Activated naive CD4-positive, alpha-beta T cell treated with anti-CD3 and anti-CD28 coated beads for 36 hours (primary cell): Measurements from ENCODE around the gene MOCS1. TPM values are rescaled to one million over a fixed set of nuclear protein-coding genes. Genes with fewer than 3 reads are reported as not detected.

Source experiments
- CTCF ChIA-PET: fragments of 350-600 bp; sonication (Branson Sonifier 250); formaldehyde crosslinking; loops from one replicate; lab custom pipeline; 2021; ENCODE audit warnings: antibody characterized with exemption; lab: Charles Lee
- DNase-seq: peaks from one replicate; pipeline ENCODE4 v3.0.0-alpha.2; 2020
- H3K27ac Mint-ChIP-seq: one replicate; pipeline ENCODE4 v1.8.0; 2021; ENCODE audit warnings: mild to moderate bottlenecking, mixed read lengths
- H3K27me3 Mint-ChIP-seq: one replicate; pipeline ENCODE4 v1.8.0; 2021; ENCODE audit warnings: low read depth, mixed read lengths
- H3K36me3 Mint-ChIP-seq: one replicate; pipeline ENCODE4 v1.8.0; 2021; ENCODE audit warnings: low read depth, mixed read lengths
- H3K4me1 Mint-ChIP-seq: one replicate; pipeline ENCODE4 v1.8.0; 2021; ENCODE audit warnings: low read depth, mixed read lengths
- H3K4me3 Mint-ChIP-seq: one replicate; pipeline ENCODE4 v1.8.0; 2021; ENCODE audit warnings: mild to moderate bottlenecking, moderate library complexity, mixed read lengths
- H3K9me3 Mint-ChIP-seq: one replicate; pipeline ENCODE4 v1.8.0; 2021; ENCODE audit warnings: mixed read lengths
- intact Hi-C: fragments of 100-400 bp; cut with micrococcal nuclease; formaldehyde crosslinking; loops from one replicate; pipeline ENCODE4 v1.15.1; 2023
- total RNA-seq, 2 experiments: library from RNA; stranded (reverse); gene quantifications; one replicate each; pipeline ENCODE4 v1.2.3, GENCODE V29; 2021

The MOCS1 gene
- total RNA-seq, 2 experiments from 2014 or later = 1.2 TPM

DNA sequence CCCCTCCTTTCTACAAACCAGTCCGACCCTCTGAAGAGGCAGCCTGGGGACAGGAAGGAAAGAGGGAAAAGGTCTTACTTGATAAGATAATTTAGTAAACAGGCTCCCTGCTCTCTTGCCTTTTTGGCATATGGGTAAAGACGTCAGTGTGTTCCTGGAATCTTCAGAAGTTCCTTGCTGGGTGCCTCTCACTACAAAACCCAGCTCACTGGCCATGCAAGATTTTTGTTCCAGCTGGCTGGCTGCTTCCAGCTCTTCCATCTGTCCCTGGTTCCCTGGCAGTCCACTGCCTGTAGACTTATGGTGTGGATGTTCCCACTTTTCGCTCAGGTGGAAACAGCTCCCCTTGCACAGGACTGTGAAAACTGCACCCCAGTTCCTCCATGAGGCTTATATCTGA lies 57.4 kb downstream of the MOCS1 start:
- CTCF ChIA-PET = no interaction called here
- Mint-ChIP-seq H3K27ac (no peak overlapping the region), H3K4me1 (no peaks in the 10 kb centered on the region), H3K27me3 (no peaks in the 10 kb centered on the region), H3K9me3 (no peaks in the 10 kb centered on the region), H3K36me3 (no peaks in the 10 kb centered on the region), H3K4me3 (no peak overlapping the region)
- no peak for DNase-seq
- intact Hi-C loops = no loop called here

DNA sequence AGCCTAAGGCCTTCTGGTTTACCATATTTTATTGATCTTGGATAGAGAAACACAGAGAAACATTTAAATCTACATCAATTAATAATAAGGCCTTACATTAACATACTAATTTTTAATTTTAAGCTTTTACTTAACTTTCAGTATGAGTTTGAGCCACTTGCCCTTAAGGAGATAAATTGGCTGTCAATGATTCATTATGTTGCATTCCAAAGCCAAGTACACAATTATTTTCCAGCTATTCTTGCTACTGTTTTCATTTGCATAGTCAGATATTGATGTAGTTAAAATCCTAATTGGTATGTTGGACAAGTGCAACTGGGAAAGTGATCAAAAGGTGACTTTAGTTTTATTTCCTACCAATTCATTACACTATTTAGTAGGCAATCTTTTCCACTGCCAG lies 58.2 kb downstream of the MOCS1 start:
- H3K27ac Mint-ChIP-seq = no peak overlapping the region
- CTCF ChIA-PET = interaction anchor here (1.0 kb wide), 1 partner anchor 10 kb away, joined by 5 read pairs; no protein-coding TSS in a partner anchor
- intact Hi-C loops = no loop called here

GRCh38 chr6:39873439-39873838 lies 60.8 kb downstream of the MOCS1 start:
- no peak overlapping the region for H3K4me3 Mint-ChIP-seq
- no peak for DNase-seq
- CTCF ChIA-PET = interaction anchor here (0.7 to 1.4 kb wide), 2 partner anchors 8 to 82 kb away, joined by 4 to 6 read pairs; no protein-coding TSS in a partner anchor
- H3K36me3 Mint-ChIP-seq = no peaks in the 10 kb centered on the region
- H3K27me3 Mint-ChIP-seq = no peaks in the 10 kb centered on the region
- intact Hi-C loops = no loop called here
- H3K9me3 Mint-ChIP-seq = no peaks in the 10 kb centered on the region
- no peak overlapping the region for H3K27ac Mint-ChIP-seq
- H3K4me1 Mint-ChIP-seq = no peaks in the 10 kb centered on the region

More for the DNA sequence above, 58.2 kb downstream of the MOCS1 start:
- H3K4me3 Mint-ChIP-seq = no peak overlapping the region
- H3K27me3 Mint-ChIP-seq = no peaks in the 10 kb centered on the region
- no peaks in the 10 kb centered on the region for H3K36me3 Mint-ChIP-seq
- no peak for DNase-seq
- no peaks in the 10 kb centered on the region for H3K9me3 Mint-ChIP-seq
- no peaks in the 10 kb centered on the region for H3K4me1 Mint-ChIP-seq

DNA sequence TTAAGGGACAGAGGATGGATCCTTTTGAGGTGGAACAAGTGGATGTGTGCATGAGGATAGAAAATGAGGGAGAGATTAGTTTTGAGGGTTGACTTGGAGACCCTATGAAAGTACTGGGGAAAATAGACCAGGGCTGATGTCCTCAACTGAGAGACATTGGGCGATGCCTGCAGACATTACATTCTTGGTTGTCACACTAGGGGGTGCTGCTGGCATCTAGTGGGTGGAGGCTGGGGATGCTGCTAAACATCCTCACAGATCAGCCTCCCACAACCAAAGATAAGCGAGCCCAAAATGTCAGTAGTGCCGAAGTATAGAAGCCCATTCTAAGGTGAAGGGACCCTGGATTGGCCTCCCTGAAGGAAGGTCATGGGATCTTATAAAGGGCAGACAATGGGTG lies 63.3 kb downstream of the MOCS1 start:
- H3K4me1 Mint-ChIP-seq = no peaks in the 10 kb centered on the region
- intact Hi-C loops = no loop called here
- H3K9me3 Mint-ChIP-seq = no peaks in the 10 kb centered on the region
- H3K36me3 Mint-ChIP-seq = no peaks in the 10 kb centered on the region
- no peak overlapping the region for H3K27ac Mint-ChIP-seq
- H3K4me3 Mint-ChIP-seq = no peak overlapping the region
- peak; percentile 10 for DNase-seq
- CTCF ChIA-PET = no interaction called here
- H3K27me3 Mint-ChIP-seq = no peaks in the 10 kb centered on the region

GRCh38 chr6:39867592-39867991 lies 66.7 kb downstream of the MOCS1 start:
- no peaks in the 10 kb centered on the region for H3K36me3 Mint-ChIP-seq
- H3K9me3 Mint-ChIP-seq = no peaks in the 10 kb centered on the region
- no peak for DNase-seq
- CTCF ChIA-PET = no interaction called here
- no peak overlapping the region for H3K27ac Mint-ChIP-seq
- H3K4me1 Mint-ChIP-seq = no peaks in the 10 kb centered on the region
- no peak overlapping the region for H3K4me3 Mint-ChIP-seq
- peaks cover 4% of the 10 kb centered on the region for H3K27me3 Mint-ChIP-seq
- intact Hi-C loops = loop anchor here (5.0 to 10.0 kb wide), 2 partner anchors 440 to 503 kb away; no protein-coding TSS in a partner anchor

DNA sequence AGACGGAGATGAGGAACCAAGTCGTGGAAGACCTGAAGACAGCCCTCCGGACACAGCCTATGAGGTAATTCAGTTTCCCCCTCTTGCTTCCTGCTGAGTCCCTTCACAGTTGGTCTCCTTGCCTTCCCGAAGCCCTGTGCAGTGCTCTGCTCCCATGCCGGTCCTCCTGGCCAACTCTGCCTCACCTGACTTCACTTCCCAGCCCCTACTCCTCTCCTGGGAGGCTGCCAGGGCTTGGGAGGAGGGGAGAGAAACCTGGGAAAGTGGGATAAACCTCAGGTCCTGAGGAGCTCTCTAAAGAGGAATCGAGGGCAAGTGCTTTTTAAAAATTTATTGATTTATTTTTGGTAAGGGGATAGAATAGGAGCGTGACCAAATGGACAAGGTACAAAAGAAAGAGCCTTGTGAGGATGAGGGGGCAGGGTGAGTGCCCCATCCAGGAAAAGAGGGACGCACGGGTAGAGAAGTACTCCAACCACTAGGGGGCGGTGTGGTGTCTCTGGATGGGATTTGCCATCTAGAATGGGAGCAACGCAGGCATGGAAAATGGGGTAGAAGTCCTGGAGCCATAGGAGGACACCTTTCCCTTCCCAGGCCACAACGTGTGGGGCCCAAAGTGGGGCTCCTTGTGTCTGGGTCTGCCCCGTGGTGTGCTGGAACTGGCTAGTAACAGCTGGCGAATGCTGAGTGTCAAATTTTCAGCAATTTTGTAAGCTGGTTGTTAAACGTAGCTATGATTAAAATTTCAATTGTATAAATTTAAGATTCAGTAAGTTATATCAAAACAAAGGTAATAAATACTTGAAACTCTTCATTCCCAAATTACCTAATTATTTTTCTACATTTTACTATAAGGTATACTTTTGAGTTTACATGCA lies 69.0 kb downstream of the MOCS1 start:
- intact Hi-C loops = loop anchor here (5.0 to 10.0 kb wide), 2 partner anchors 442 to 500 kb away; no protein-coding TSS in a partner anchor
- H3K4me1 Mint-ChIP-seq = no peaks in the 10 kb centered on the region
- CTCF ChIA-PET = interaction anchor here (0.6 to 2.5 kb wide), 15 partner anchors 8 to 531 kb away, joined by 3 to 8 read pairs (median 4); no protein-coding TSS in a partner anchor

DNA sequence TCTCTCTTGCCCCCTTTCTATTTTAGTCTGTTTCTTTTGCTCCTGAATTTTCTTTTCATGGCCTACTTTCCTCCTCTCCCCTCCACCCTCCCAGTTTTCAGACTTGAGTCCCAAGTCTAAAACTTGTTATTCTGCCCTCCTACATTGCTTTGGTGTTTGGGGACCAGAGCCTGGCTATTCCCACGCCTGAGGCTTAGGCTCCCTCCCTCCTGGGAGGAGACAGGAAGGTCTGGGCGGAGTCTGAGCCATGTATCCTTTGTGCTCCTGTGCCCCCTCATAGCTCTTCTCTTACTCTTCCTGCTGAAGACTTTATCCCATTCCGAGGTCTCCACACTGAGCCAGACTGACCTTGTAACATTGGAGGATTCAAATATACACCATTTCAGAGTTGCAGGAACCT lies 72.6 kb downstream of the MOCS1 start:
- no peak for DNase-seq
- no peaks in the 10 kb centered on the region for H3K36me3 Mint-ChIP-seq
- CTCF ChIA-PET = interaction anchor here (0.7 kb wide), 1 partner anchor 37 kb away, joined by 3 read pairs; no protein-coding TSS in a partner anchor
- intact Hi-C loops = loop anchor here (10.0 kb wide), 1 partner anchor 497 kb away; no protein-coding TSS in a partner anchor
- no peak overlapping the region for H3K27ac Mint-ChIP-seq
- H3K27me3 Mint-ChIP-seq = peaks cover 21% of the 10 kb centered on the region
- no peaks in the 10 kb centered on the region for H3K9me3 Mint-ChIP-seq
- H3K4me1 Mint-ChIP-seq = no peaks in the 10 kb centered on the region
- H3K4me3 Mint-ChIP-seq = no peak overlapping the region

More for the DNA sequence above, 69.0 kb downstream of the MOCS1 start:
- no peak overlapping the region for H3K4me3 Mint-ChIP-seq
- DNase-seq = peak; percentile 79
- no peaks in the 10 kb centered on the region for H3K36me3 Mint-ChIP-seq
- H3K27ac Mint-ChIP-seq = no peak overlapping the region
- H3K9me3 Mint-ChIP-seq = no peaks in the 10 kb centered on the region
- H3K27me3 Mint-ChIP-seq = peaks cover 12% of the 10 kb centered on the region

DNA sequence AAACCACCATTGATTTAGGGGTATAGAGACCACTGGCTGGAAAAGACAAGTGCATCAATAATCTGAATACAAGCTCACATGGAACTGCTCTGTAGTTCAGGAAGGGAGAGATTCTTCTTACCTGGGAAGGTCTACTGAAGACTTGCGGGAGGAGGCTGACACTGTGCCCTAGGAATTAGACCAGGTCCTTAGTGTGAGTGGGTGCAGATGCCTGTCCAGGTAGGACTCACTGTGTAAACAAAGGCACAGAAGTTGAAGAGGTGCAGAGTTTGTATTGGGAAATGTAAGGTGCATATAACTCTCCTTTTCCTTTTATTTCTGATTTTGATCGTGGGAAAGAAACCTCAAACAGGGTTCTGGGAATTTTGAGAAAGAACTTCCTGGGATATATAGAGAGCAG lies 75.2 kb downstream of the MOCS1 start:
- Mint-ChIP-seq H3K36me3 (no peaks in the 10 kb centered on the region), H3K27ac (no peak overlapping the region)
- CTCF ChIA-PET = no interaction called here

DNA sequence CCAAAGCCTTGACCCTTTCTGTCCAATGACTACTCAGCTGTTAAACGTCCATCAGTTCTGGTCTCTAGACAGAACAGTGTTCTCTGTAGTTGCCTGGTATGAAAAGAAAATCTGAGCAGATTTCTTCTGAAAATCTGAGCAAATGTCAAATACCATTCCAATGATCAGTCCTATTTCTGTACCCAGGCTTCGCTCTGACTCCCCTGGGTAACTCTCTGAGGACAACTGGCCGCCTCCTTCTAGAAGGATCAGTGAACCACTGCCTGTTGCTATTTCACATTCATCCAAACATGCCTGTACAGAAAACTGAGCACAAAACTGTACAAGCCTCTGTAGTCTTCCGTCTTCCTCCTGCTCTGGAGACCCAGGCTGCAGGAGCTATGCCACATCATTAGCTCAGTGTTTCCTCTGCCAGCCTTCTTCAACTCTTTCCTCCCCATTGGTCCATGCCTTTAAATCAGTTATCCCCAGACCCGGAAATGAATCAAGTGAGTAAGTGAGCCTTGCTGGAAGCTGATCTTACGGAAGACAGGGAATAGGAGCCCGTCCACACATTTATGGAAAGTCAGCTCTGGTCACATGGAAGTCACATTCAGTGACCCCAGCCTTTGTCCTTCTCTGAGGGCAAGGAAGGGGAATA lies 78.8 kb downstream of the MOCS1 start:
- CTCF ChIA-PET = interaction anchor here (0.6 to 1.1 kb wide), 2 partner anchors 114 to 719 kb away, joined by 3 to 4 read pairs; no protein-coding TSS in a partner anchor
- Mint-ChIP-seq H3K9me3 (no peaks in the 10 kb centered on the region), H3K27me3 (peaks cover 17% of the 10 kb centered on the region), H3K4me1 (no peaks in the 10 kb centered on the region), H3K27ac (no peak overlapping the region), H3K36me3 (no peaks in the 10 kb centered on the region), H3K4me3 (no peak overlapping the region)
- intact Hi-C loops = no loop called here
- DNase-seq = no peak

More for the DNA sequence above, 75.2 kb downstream of the MOCS1 start:
- no peaks in the 10 kb centered on the region for H3K4me1 Mint-ChIP-seq
- H3K9me3 Mint-ChIP-seq = no peaks in the 10 kb centered on the region
- H3K27me3 Mint-ChIP-seq = peaks cover 23% of the 10 kb centered on the region
- H3K4me3 Mint-ChIP-seq = no peak overlapping the region
- intact Hi-C loops = no loop called here
- no peak for DNase-seq

Other genes starting within 250 kb of the MOCS1 start
- gene KIF6, start 209.1 kb downstream of the MOCS1 start, total RNA-seq = under 1 TPM; 0.10 to 0.30 TPM
- not detected for gene DAAM2, start 142.1 kb downstream of the MOCS1 start, total RNA-seq